Subcutaneous preadipocyte (primary cell): Measurements from ENCODE around the gene STIMATE. TPM values are rescaled to one million over a fixed set of nuclear protein-coding genes. Genes with fewer than 3 reads are reported as not detected.

Source experiments
- small RNA-seq: library from RNA; depleted of rRNA; stranded (forward); fragments of <200 nt; gene quantifications from one replicate; pipeline ENCODE3, GENCODE V24; 2012
- total RNA-seq: library from RNA; depleted of rRNA; stranded (reverse); fragments of >200 nt; gene quantifications from 2 replicates; pipeline ENCODE4 v1.2.3, GENCODE V29; 2012

STIMATE gene
- total RNA-seq = 12.9 and 14.5 TPM in 2 replicates

DNA sequence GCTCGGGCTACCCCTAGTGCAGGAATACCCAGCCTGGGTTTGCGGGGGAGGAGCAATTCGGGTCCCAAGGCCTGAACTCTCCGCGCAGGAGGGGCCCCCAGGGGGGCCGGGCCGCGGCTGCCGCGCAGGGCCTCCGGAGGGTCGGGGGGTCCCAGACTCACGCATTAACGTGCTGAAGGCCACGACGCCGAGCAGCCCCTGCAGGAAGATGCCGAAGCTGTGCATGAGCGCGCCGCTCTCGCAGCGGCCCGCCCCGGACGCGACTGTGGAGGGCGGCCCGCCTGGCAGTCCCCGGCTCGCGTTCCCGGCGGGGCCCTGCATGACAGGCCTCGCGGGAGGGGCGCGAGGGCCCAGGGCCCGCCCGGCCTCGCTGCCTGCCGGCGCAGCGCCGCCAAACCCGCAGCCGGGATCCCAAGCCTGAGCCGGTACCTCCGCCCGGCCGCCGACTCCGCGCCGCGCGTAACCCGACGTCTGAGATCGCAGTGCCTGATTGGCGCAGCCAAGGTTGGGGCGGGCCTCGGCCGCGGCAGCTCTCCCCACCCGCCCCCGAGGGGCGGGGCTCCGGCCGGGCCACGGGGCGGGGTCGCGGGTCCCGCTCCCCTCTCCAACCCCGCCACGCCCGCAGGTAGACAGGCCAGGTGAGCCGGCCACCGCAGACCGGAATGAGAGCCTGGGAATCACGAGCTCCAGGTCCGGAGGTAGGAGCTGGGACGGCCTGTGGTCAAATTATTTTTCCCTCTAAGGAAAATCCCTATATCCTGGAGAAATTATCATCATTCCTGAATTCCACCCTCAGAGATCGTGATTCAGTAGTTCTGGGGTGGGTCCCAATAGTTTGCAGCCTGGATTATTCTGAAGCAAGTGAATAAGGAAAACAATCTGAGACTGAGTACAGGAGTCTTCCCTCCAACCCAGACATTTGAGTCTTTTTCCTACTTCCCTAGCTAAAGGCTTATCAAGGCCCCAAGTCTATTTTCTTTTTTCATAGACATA, at the start of gene STIMATE:
Gene STIMATE, minus strand, starts transcription at position 419 of the 993 bp plus-strand sequence. Its CDS starts 98 bp downstream, at position 321.

GRCh38 chr3:52834871-52835501, 62.4 kb downstream of the STIMATE start, which contains the start of gene MUSTN1:
Gene MUSTN1 (minus strand): TSS chr3:52835019. CDS start chr3:52834948, 71 bp downstream.

DNA sequence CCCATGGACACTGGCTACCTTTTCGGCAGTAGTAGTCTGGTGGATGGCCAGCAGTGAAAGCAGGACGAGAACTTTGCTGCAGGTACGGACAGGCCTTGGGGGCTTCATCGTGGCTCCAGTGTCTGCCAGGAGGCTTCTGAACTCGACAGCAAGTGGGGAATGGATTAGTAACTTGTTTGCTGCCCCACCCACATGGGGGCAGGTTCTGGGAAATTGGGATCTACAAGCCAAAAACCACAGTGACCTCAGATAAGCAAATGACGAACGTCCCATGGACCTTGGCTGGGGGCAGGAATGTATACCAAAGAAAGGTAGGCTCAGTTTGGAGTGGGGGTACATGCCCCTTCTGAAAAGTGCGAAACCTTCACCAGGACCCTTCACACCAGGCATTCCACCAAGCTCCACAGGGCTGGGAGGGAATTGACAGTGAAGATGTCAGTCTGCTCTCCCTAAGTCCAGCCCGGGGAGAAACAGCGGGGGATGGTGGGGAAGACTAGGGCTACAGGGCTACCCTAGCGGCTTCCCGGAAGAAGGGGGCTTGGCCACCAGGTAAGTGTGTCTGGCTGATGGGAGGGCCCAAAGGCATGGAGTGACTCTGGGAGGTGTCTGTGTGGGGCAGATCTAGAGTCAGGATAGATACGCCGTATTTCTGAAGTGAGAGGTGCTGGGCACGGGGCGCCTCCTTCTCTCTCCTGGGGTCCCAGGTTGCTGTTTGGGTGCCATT, 66.7 kb downstream of the STIMATE start, which contains the start of gene ITIH4:
Gene ITIH4, minus strand, starts transcription at position 138 of the 724 bp plus-strand sequence. Its CDS starts 30 bp downstream, at position 108.

DNA sequence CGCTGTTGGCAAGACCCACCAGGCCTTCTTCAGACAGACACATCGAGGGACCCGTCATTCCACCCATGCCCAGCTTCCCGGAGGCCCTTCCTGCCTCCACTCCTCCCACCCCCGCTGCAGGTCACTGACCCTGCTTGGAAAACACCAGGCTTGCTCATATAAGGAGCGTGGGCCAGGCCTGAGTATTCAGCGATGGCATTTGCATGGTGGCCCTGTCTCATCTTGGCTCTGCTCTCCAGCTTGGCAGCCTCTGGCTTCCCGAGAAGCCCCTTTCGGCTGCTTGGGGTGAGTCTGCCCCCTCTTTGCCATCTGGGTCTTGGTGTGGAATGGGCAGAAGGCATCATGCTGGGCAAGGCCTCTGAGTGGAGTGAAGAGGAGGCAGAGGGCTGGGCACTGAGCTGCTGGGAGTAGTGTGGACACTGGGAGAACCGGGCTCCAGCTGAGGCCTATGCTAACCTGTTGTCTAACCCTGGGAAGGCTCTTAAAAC, 102.7 kb downstream of the STIMATE start, which contains the start of gene ITIH3:
Gene ITIH3, plus strand, starts transcription at position 185 of the 488 bp plus-strand sequence. Its CDS starts 8 bp downstream, at position 193.

Small RNA genes within 50 kb of the gene (small RNA-seq; reads per million reads assigned to genes)
- gene MIR8064 (not detected), gene MUSTN1 (not detected)

Other genes with a start within 250 kb of the STIMATE start
- 52.9 and 75.7 TPM in 2 replicates for gene PBRM1, start 211.6 kb downstream of the STIMATE start, total RNA-seq
- 121 and 159 TPM in 2 replicates for gene GNL3, start 211.5 kb downstream of the STIMATE start, total RNA-seq
- 68.8 and 81.9 TPM in 2 replicates for gene GLT8D1, start 191.8 kb downstream of the STIMATE start, total RNA-seq
- 52.6 and 73.1 TPM in 2 replicates for gene SPCS1, start 191.4 kb downstream of the STIMATE start, total RNA-seq
- gene NEK4, start 126.6 kb downstream of the STIMATE start, total RNA-seq = 22.4 and 35.4 TPM in 2 replicates
- gene ITIH1, start 119.9 kb downstream of the STIMATE start, total RNA-seq = not detected in 2 replicates
- not detected in 2 replicates for gene ITIH3, start 102.8 kb downstream of the STIMATE start, total RNA-seq
- under 0.01 and 1.8 TPM in 2 replicates for gene ITIH4, start 66.9 kb downstream of the STIMATE start, total RNA-seq
- gene MUSTN1, start 62.5 kb downstream of the STIMATE start, total RNA-seq = not detected in 2 replicates
- gene SFMBT1, start 148.5 kb upstream of the STIMATE start, total RNA-seq = 8.8 and 10.6 TPM in 2 replicates
- gene RFT1, start 232.9 kb upstream of the STIMATE start, total RNA-seq = 8.1 and 12.9 TPM in 2 replicates